Neuron (in vitro differentiated cells): ENCODE results near the gene LMNB1.
"Not testable (repeated sequence)": the region's sequence is repeated elsewhere in the genome, so short reads cannot be mapped to it uniquely, and the experiment has no call there.

Experiments
- H2AFZ ChIP-seq: one replicate; pipeline ENCODE4 v1.6.1; 2013; ENCODE audit warnings: low read depth, mild to moderate bottlenecking, inconsistent platforms, low read length, moderate library complexity
- H3K27me3 ChIP-seq: one replicate; pipeline ENCODE4 v1.6.1; 2013; ENCODE audit warnings: low read length; ENCODE audit not compliant: insufficient read depth
- H3K36me3 ChIP-seq: one replicate; pipeline ENCODE4 v1.6.1; 2013; ENCODE audit warnings: low read length; ENCODE audit not compliant: insufficient read depth
- H3K4me1 ChIP-seq: one replicate; pipeline ENCODE4 v1.6.1; 2013; ENCODE audit warnings: low read length; ENCODE audit not compliant: insufficient read depth
- H3K4me3 ChIP-seq: 2 replicates; pipeline ENCODE4 v1.5.1; 2013; ENCODE audit warnings: mild to moderate bottlenecking, low read length, moderate library complexity
- H3K9me3 ChIP-seq: one replicate; pipeline ENCODE4 v1.6.1; 2013; ENCODE audit warnings: low read length

The LMNB1 gene

GRCh38 chr5:126816649-126817048 is 39.7 kb downstream of the LMNB1 start:
- Histone ChIP-seq H3K36me3 (peaks cover 90% of the 10 kb centered on the region), H3K27me3 (no peaks in the 10 kb centered on the region), H2AFZ (no peak overlapping the region), H3K9me3 (no peaks in the 10 kb centered on the region), H3K4me3 (no peak overlapping the region), H3K4me1 (no peaks in the 10 kb centered on the region)

DNA sequence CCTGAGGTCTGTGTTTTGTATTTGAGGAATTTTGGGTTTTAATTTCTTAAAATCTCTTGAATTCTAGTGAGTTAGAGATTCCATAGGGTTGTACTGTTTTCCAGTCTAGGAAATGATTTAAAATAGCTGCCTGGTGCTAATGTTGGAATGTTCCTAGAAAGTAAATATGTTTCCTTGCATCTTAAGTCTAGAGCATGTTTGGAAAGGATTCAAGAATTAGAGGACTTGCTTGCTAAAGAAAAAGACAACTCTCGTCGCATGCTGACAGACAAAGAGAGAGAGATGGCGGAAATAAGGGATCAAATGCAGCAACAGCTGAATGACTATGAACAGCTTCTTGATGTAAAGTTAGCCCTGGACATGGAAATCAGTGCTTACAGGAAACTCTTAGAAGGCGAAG is 41.8 kb downstream of the LMNB1 start:
- Histone ChIP-seq H3K4me1 (no peaks in the 10 kb centered on the region), H3K27me3 (no peaks in the 10 kb centered on the region), H3K9me3 (no peaks in the 10 kb centered on the region), H3K36me3 (peaks cover 93% of the 10 kb centered on the region), H2AFZ (no peak overlapping the region), H3K4me3 (no peak overlapping the region)

GRCh38 chr5:126819253-126819652 is 42.3 kb downstream of the LMNB1 start:
- Histone ChIP-seq H2AFZ (no peak overlapping the region), H3K27me3 (no peaks in the 10 kb centered on the region), H3K4me1 (no peaks in the 10 kb centered on the region), H3K9me3 (no peaks in the 10 kb centered on the region), H3K4me3 (no peak overlapping the region), H3K36me3 (peaks cover 93% of the 10 kb centered on the region)

GRCh38 chr5:126826619-126827215 is 49.8 kb downstream of the LMNB1 start:
- Histone ChIP-seq H2AFZ (no peak overlapping the region), H3K4me1 (no peaks in the 10 kb centered on the region), H3K36me3 (peaks cover 87% of the 10 kb centered on the region), H3K9me3 (no peaks in the 10 kb centered on the region), H3K4me3 (no peak overlapping the region), H3K27me3 (no peaks in the 10 kb centered on the region)

DNA sequence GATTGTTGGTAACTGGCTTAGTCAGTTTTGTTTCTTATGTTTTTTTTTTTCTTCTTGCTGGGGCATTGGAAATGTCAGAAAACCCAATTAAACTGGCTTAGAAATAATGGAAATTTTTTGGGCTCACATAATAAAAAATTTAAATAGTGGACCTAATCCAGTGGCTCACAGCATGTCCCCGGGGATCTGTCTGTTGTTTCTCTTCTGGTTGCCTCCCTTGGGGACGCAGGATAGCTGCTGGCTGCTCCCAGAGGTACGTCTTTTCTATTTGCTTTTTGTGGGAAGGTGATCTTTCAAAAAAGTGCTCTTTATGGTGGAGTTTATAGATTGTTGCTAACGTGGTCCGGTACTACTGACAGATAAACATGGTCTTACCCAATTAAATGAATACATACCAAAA is 52.2 kb downstream of the LMNB1 start:
- Histone ChIP-seq H3K4me1 (no peaks in the 10 kb centered on the region), H3K9me3 (no peaks in the 10 kb centered on the region), H3K36me3 (peaks cover 82% of the 10 kb centered on the region), H3K4me3 (no peak overlapping the region), H2AFZ (no peak overlapping the region), H3K27me3 (no peaks in the 10 kb centered on the region)

DNA sequence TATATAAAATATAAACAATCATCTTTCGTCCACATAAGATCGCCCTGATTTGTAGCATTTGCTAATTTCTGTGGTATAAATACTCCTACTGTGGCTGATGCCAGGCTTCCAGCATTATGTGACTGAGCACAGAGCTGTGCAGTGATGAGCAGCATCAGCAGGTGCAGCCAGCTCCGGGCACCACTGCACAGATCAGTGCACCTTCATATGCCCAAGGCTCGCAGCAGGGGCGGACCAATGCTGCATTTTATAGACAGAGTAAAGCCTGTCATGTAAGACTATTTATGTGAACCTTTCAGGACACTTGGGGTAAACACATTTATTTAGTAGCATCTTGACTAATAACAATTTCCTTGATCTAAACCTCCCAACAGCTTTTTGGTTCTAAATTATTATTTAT is 53.1 kb downstream of the LMNB1 start:
- Histone ChIP-seq H3K36me3 (peaks cover 85% of the 10 kb centered on the region), H2AFZ (no peak overlapping the region), H3K4me1 (no peaks in the 10 kb centered on the region), H3K9me3 (no peaks in the 10 kb centered on the region), H3K4me3 (no peak overlapping the region), H3K27me3 (no peaks in the 10 kb centered on the region)

- Histone ChIP-seq H3K4me3 (no peak overlapping the region), H2AFZ (no peak overlapping the region), H3K27me3 (no peaks in the 10 kb centered on the region), H3K9me3 (no peaks in the 10 kb centered on the region), H3K4me1 (no peaks in the 10 kb centered on the region), H3K36me3 (peaks cover 83% of the 10 kb centered on the region)
These were observed 54.2 kb downstream of the LMNB1 start for GRCh38 chr5:126831156-126831555.

DNA sequence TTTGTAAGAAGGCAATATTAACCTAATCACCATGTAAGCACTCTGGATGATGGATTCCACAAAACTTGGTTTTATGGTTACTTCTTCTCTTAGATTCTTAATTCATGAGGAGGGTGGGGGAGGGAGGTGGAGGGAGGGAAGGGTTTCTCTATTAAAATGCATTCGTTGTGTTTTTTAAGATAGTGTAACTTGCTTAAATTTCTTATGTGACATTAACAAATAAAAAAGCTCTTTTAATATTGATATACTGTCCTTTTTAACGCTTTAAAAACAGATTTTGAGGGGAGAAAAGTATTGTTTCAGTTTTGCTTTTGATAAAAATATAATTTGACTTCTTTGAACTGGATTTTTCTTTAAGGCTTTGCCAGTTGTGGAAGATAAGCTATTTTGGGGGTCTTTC is 59.8 kb downstream of the LMNB1 start:
- H3K36me3 ChIP-seq, result peaks cover 54% of the 10 kb centered on the region
- H2AFZ ChIP-seq, result no peak overlapping the region
- no peak overlapping the region for H3K4me3 ChIP-seq
- no peaks in the 10 kb centered on the region for H3K9me3 ChIP-seq
- H3K4me1 ChIP-seq, result no peaks in the 10 kb centered on the region
- H3K27me3 ChIP-seq, result no peaks in the 10 kb centered on the region

DNA sequence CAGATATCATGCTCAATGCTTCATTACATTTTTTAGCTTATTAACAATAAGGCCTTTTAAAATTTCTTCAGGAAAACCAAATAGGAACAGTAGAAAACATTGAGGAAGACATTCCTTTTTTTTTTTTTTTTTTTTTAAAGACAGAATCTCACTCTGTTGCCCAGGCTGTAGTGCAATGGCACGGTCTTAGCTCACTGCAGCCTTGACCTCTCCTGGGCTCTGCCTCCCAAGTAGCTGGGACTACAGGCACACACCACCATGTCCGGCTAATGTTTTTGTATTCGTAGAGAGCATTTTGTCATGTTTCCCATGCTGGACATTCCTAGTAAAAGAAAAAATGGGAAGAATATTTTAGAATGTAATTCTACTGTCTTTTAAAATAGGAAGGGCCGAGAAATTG is 60.3 kb downstream of the LMNB1 start:
- Histone ChIP-seq H3K36me3 (peaks cover 51% of the 10 kb centered on the region), H3K4me1 (no peaks in the 10 kb centered on the region), H2AFZ (no peak overlapping the region), H3K27me3 (no peaks in the 10 kb centered on the region), H3K4me3 (no peak overlapping the region), H3K9me3 (no peaks in the 10 kb centered on the region)

GRCh38 chr5:126837906-126838539 is 61.1 kb downstream of the LMNB1 start:
- H3K4me1 ChIP-seq, result no peaks in the 10 kb centered on the region
- H3K4me3 ChIP-seq, result no peak overlapping the region
- H3K36me3 ChIP-seq, result peaks cover 43% of the 10 kb centered on the region
- H3K9me3 ChIP-seq, result no peaks in the 10 kb centered on the region
- H3K27me3 ChIP-seq, result no peaks in the 10 kb centered on the region
- no peak overlapping the region for H2AFZ ChIP-seq

GRCh38 chr5:126839407-126839806 is 62.5 kb downstream of the LMNB1 start:
- H3K4me3 ChIP-seq, H3K9me3 ChIP-seq, H2AFZ ChIP-seq, H3K4me1 ChIP-seq, H3K27me3 ChIP-seq: not testable (repeated sequence)
- peaks cover 31% of the 10 kb centered on the region for H3K36me3 ChIP-seq

GRCh38 chr5:126843375-126843774 is 66.4 kb downstream of the LMNB1 start:
- H2AFZ ChIP-seq, H3K4me3 ChIP-seq, H3K27me3 ChIP-seq, H3K9me3 ChIP-seq, H3K36me3 ChIP-seq: not testable (repeated sequence)
- H3K4me1 ChIP-seq, result peaks cover 21% of the 10 kb centered on the region

- not testable (repeated sequence) for H3K4me3 ChIP-seq, H3K27me3 ChIP-seq, H3K36me3 ChIP-seq, H2AFZ ChIP-seq, H3K9me3 ChIP-seq
- peaks cover 31% of the 10 kb centered on the region for H3K4me1 ChIP-seq
These were observed 68.6 kb downstream of the LMNB1 start for GRCh38 chr5:126845470-126846070.

DNA sequence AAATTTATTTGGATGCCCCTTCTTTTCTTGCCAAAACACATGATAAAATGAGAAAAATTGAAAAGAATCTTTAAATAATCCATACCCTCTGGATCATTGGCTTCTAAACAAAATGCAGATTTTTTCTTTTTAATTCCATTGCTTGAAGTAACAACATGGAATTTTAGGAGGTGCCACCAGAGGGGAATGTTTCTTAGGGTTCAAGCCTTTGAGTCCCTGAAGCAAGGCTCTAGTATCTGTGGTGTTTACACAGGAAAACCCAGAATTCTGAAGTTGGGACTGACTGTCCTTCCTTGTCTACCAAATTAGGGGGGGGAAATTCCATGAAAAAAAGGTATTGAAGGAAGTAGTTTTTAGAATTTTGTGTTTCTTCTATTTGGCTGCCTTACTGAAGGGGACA is 69.4 kb downstream of the LMNB1 start:
- no peaks in the 10 kb centered on the region for H3K9me3 ChIP-seq
- no peak overlapping the region for H2AFZ ChIP-seq
- H3K36me3 ChIP-seq, result no peaks in the 10 kb centered on the region
- no peaks in the 10 kb centered on the region for H3K27me3 ChIP-seq
- H3K4me3 ChIP-seq, result no peak overlapping the region
- peaks cover 34% of the 10 kb centered on the region for H3K4me1 ChIP-seq
